Glomerular visceral epithelial cell (primary cell): ENCODE measurements around the gene ROBO3.

Experiments
- DNase-seq: peaks from one replicate; pipeline ENCODE4 v3.0.0-alpha.2; 2016; ENCODE audit errors: extremely low spot score

Gene ROBO3

GRCh38 chr11:124846070-124846673 is 19.1 kb upstream of the ROBO3 start:
- DNase-seq, result no peak

GRCh38 chr11:124859171-124859570 is 6.1 kb upstream of the ROBO3 start:
- DNase-seq, result no peak

GRCh38 chr11:124861670-124862069 is 3.6 kb upstream of the ROBO3 start:
- DNase-seq, result no peak

- peak; percentile 14 for DNase-seq
Measured at GRCh38 chr11:124863137-124863825, 2.0 kb upstream of the ROBO3 start.

- DNase-seq, result no peak
Measured at GRCh38 chr11:124863826-124864165, 1.4 kb upstream of the ROBO3 start.

- DNase-seq, result no peak
Measured at GRCh38 chr11:124864176-124864891, 898 bp upstream of the ROBO3 start.

- no peak for DNase-seq
Measured at GRCh38 chr11:124864892-124865180, 396 bp upstream of the ROBO3 start.

GRCh38 chr11:124865902-124866851 is 945 bp downstream of the ROBO3 start:
- DNase-seq, result peak; percentile 13

GRCh38 chr11:124867700-124868099 is 2.5 kb downstream of the ROBO3 start:
- peak; percentile 18 for DNase-seq

GRCh38 chr11:124868331-124869274 is 3.4 kb downstream of the ROBO3 start:
- DNase-seq, result no peak

- no peak for DNase-seq
Measured at GRCh38 chr11:124869331-124869730, 4.1 kb downstream of the ROBO3 start.

- DNase-seq, result no peak
Measured at GRCh38 chr11:124869856-124870387, 4.7 kb downstream of the ROBO3 start.

- DNase-seq, result no peak
Measured at GRCh38 chr11:124870430-124870829, 5.2 kb downstream of the ROBO3 start.

- DNase-seq, result no peak
Measured at GRCh38 chr11:124872280-124872679, 7.0 kb downstream of the ROBO3 start.

GRCh38 chr11:124872741-124873140 is 7.5 kb downstream of the ROBO3 start:
- DNase-seq, result no peak

GRCh38 chr11:124873951-124874350 is 8.7 kb downstream of the ROBO3 start:
- no peak for DNase-seq

GRCh38 chr11:124874571-124875255 is 9.5 kb downstream of the ROBO3 start:
- no peak for DNase-seq

- no peak for DNase-seq
Measured at GRCh38 chr11:124875401-124875800, 10.2 kb downstream of the ROBO3 start.

- DNase-seq, result peak; percentile 92
Measured at GRCh38 chr11:124875943-124876817, 10.9 kb downstream of the ROBO3 start.
